Right atrium auricular region (tissue), 2 donors: ENCODE data around the gene UNC13C. TPM values are rescaled to one million over a fixed set of nuclear protein-coding genes. Genes with fewer than 3 reads are reported as not detected.

Experiments
- DNase-seq: peaks from one replicate; pipeline ENCODE4 v3.0.0-alpha.2; 2019; ENCODE audit warnings: low spot score
- H3K27ac ChIP-seq, 2 donors: fragments of 200-600 bp; sonication (generic); 1 replicate in 1 of 2; 2 replicates in 1 of 2; pipeline ENCODE4 v1.5.1; 2016 to 2019
- H3K27me3 ChIP-seq, 2 donors: fragments of 200-600 bp; sonication (generic); one replicate each; pipeline versions ENCODE4 v1.5.1 to v1.6.0; 2017 to 2019
- H3K36me3 ChIP-seq: fragments of 200-600 bp; sonication (generic); one replicate; pipeline ENCODE4 v1.5.1; 2016
- H3K4me1 ChIP-seq, 2 donors: fragments of 200-600 bp; sonication (generic); one replicate each; pipeline versions ENCODE4 v1.5.1 to v1.6.0; 2017 to 2019
- H3K4me3 ChIP-seq, 2 donors: fragments of 200-600 bp; sonication (generic); 1 replicate in 1 of 2; 2 replicates in 1 of 2; pipeline ENCODE4 v1.5.1; 2017 to 2019; ENCODE audit warnings: mild to moderate bottlenecking in 1 of 2, moderate library complexity in 1 of 2
- H3K9me3 ChIP-seq, 2 donors: fragments of 200-600 bp; sonication (generic); one replicate each; pipeline ENCODE4 v1.5.1; 2019
- total RNA-seq, 2 donors: library from RNA; depleted of rRNA; stranded (reverse); fragments of >200 nt; gene quantifications; one replicate each; pipeline ENCODE4 v1.1.0, GENCODE V29; 2016
- TF ChIP-seq, protein P1 (sequence below), 2 donors: fragments of 200-600 bp; sonication (generic); IDR thresholded peaks; one replicate each; pipeline ENCODE4 v1.5.1; 2019; ENCODE audit warnings: antibody characterized with exemption in 2 of 2

The UNC13C gene
- total RNA-seq, 2 donors from 2014 or later = 0.19 to 0.31 TPM

DNA sequence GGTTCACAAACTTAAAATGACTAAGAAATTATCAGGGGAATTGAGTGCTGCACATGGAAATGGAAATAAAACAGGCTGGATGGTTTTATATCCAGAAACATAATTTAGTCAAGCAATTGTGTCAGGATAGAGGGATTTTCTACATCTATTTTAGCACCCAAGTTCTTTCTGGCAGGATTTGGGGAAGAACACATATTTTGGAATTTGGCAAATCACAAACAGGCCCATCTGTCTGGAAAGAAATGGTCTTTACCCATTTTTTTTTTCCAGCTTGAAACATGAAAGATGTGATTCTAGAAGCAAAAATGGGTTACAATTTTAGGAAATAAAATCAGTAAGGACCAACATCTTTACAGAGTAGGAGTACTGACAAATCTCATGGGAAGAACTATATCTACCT, 14.4 kb upstream of the UNC13C start:
- no peak for DNase-seq
- H3K4me1 ChIP-seq = no peaks in the 10 kb centered on the region
- no peaks in the 10 kb centered on the region for H3K9me3 ChIP-seq
- H3K4me3 ChIP-seq = no peak overlapping the region
- no peaks in the 10 kb centered on the region for H3K27me3 ChIP-seq
- H3K27ac ChIP-seq = no peak overlapping the region
- TF ChIP-seq, protein P1, sequence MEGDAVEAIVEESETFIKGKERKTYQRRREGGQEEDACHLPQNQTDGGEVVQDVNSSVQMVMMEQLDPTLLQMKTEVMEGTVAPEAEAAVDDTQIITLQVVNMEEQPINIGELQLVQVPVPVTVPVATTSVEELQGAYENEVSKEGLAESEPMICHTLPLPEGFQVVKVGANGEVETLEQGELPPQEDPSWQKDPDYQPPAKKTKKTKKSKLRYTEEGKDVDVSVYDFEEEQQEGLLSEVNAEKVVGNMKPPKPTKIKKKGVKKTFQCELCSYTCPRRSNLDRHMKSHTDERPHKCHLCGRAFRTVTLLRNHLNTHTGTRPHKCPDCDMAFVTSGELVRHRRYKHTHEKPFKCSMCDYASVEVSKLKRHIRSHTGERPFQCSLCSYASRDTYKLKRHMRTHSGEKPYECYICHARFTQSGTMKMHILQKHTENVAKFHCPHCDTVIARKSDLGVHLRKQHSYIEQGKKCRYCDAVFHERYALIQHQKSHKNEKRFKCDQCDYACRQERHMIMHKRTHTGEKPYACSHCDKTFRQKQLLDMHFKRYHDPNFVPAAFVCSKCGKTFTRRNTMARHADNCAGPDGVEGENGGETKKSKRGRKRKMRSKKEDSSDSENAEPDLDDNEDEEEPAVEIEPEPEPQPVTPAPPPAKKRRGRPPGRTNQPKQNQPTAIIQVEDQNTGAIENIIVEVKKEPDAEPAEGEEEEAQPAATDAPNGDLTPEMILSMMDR (IDR thresholded peaks at IDR 0.05) = no peak
- no peaks in the 10 kb centered on the region for H3K36me3 ChIP-seq

DNA sequence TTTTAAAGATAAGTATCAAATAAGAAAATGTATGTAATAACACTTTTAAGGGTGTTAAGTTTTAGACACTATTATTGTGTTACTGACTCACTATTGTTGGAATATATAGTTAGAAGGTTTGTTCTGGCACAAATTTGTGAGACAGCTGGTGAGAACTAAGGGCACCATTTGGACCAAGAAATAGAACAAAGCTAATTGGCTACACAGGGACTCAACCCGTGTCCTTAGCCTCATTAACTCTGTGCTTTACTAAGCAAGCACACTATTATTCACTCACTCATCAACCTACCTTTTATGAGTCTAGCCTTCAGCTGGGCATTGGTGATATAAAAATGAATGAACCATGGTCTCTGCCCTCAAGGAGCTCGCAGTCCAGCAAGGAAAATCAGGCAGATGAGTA, 4.1 kb upstream of the UNC13C start:
- H3K4me1 ChIP-seq = no peaks in the 10 kb centered on the region
- TF ChIP-seq, protein P1 (IDR thresholded peaks at IDR 0.05) = no peak
- H3K36me3 ChIP-seq = no peaks in the 10 kb centered on the region
- no peaks in the 10 kb centered on the region for H3K9me3 ChIP-seq
- no peak overlapping the region for H3K4me3 ChIP-seq
- H3K27me3 ChIP-seq = no peaks in the 10 kb centered on the region
- H3K27ac ChIP-seq = no peak overlapping the region
- DNase-seq = no peak

DNA sequence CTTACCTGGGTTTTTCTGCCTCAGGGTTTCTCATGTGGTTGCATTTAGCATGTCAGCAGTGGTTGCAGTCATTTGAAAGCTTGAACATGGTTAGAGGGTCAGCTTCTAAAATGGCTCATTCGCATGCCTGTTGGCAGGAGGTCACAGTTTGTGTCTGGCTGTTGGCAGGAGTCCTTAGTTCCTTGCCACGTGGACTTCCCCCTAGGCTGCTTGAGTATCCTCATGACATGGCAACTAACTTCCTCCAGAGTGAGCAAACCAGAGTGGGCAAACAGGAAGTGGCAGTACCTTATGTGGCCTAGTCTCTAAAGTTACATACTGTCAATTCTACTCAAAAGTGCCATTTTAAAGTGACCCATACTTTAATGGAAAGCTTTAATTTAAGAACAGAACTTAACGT, 3.4 kb upstream of the UNC13C start:
- TF ChIP-seq, protein P1 (IDR thresholded peaks at IDR 0.05) = no peak
- no peaks in the 10 kb centered on the region for H3K4me1 ChIP-seq
- peaks cover 0 to 2% of the 10 kb centered on the region in 2 donors for H3K27me3 ChIP-seq
- H3K4me3 ChIP-seq = no peak overlapping the region
- H3K36me3 ChIP-seq = no peaks in the 10 kb centered on the region
- H3K27ac ChIP-seq = no peak overlapping the region
- H3K9me3 ChIP-seq = no peaks in the 10 kb centered on the region
- DNase-seq = no peak

DNA sequence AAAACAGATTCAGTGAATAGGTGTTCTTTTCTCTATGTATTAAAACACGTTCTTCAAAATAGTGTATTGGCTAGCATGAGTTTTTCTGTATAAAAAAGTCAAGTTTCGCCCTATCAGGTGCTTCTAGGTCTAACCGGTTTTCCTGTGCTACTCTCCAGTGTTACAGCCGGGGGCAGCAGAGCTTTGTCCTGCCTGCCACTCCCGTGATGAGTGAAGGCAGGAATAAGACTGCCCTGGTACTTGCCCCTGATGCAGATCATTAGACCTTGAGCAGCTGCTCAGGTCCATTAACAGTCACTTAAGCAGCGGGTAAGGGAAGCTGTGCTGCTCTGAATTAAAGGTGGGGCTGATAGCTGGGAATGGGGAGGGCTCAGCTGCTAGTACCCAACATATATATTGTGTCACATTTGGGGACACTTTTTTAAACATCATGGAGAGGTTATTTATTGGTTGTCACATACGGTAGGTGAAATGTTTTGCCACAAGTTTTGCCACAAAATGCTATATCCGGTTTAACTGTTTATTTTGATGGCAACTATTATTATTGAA, 1.3 kb upstream of the UNC13C start:
- Histone ChIP-seq H3K27ac (no peak overlapping the region), H3K4me3 (no peak overlapping the region)
- DNase-seq = no peak

DNA sequence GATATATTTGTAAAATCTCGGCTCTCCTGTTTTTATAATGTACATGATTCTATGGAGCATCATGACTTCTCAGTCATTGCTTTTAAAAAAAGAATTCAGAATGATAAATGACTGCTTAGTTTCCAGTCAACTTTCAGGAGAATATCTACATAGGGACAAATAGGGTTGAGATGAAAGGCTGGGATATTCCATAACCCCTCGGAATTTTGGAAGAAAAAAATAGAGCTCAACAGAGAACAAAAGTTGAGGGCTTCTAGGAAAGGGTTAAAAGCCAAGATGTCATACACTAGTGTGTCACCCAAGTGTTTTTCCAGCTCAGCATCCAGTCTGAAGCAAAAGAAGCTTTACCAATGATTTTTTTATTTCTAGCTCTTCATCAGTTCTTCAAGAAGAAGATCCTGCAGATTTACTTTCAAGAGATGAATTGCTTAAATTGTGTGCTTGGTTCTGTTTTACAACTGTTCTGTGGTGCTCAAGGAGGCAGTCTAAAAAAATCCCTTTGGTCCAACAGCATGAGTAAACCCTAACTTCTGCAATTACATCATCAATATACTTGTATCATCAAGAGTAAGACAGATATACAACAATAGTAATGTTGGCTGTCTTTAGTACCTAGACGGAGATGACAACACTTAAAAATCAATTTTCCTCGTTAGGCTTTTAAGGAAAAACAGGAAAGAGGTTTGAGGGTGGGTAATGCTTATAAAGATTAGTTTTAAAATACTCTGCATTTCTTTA, 979 bp downstream of the UNC13C start:
- H3K9me3 ChIP-seq = no peaks in the 10 kb centered on the region
- H3K27me3 ChIP-seq = peaks cover 0 to 2% of the 10 kb centered on the region in 2 donors
- no peak for DNase-seq
- no peak overlapping the region for H3K27ac ChIP-seq
- no peak overlapping the region for H3K4me3 ChIP-seq
- TF ChIP-seq, protein P1 (IDR thresholded peaks at IDR 0.05) = no peak
- no peaks in the 10 kb centered on the region for H3K4me1 ChIP-seq
- no peaks in the 10 kb centered on the region for H3K36me3 ChIP-seq

More for the DNA sequence above, 1.3 kb upstream of the UNC13C start:
- no peaks in the 10 kb centered on the region for H3K9me3 ChIP-seq
- TF ChIP-seq, protein P1 (IDR thresholded peaks at IDR 0.05) = peak in 1 of 2 donors; percentile 38
- H3K36me3 ChIP-seq = no peaks in the 10 kb centered on the region
- peaks cover 0 to 2% of the 10 kb centered on the region in 2 donors for H3K27me3 ChIP-seq
- H3K4me1 ChIP-seq = no peaks in the 10 kb centered on the region
